ENCODE results near the gene TSSC4. TPM values are rescaled to one million over a fixed set of nuclear protein-coding genes. Genes with fewer than 3 reads are reported as not detected.

Gene TSSC4
- total and polyA plus RNA-seq, 9 of the 15 experiments (the other 6 are each of a cell fraction or from before 2014, with no cell fraction given) = 0.41 to 54.2 (median 11.0) TPM

DNA sequence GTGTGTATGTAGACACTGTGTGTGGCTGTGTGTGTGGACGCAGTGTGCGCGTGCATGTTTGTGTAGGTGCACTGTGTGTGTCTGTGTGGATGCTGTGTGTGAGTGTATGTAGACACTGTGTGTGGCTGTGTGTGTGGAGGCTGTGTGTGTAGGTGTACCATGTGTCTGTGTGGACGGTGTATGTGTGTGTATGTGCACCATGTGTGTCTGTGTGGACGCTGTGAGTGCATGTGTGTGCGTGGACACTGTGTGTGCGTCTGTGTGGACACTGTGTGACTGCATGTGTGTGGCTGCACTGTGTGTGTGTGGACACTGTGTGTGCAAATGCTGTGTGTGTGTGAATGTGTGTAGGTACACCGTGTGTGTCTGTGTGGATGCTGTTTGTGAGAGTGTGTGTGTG is 33.5 kb downstream of the TSSC4 start:
- no peak overlapping the region for H3K4me3 ChIP-seq
- CTCF ChIA-PET (ENCODE audit: low intra/inter-chr PET ratio) = no interaction called here
- TF ChIP-seq CXXC5 (CRISPR knock-in tag; IDR thresholded peaks at IDR 0.05) (no peak), SMARCC2 (IDR thresholded peaks at IDR 0.05; ENCODE audit: low read depth) (no peak), U2AF1 (optimal IDR thresholded peaks at IDR 0.05; ENCODE audit: low read depth, low read length) (no peak), MNT (conservative IDR thresholded peaks at IDR 0.05) (no peak), U2AF2 (optimal IDR thresholded peaks at IDR 0.05; ENCODE audit: low read depth, low read length) (no peak), TCF7 (IDR thresholded peaks at IDR 0.05; ENCODE audit: borderline replicate concordance) (no peak)
- TF ChIP-seq, protein P1, sequence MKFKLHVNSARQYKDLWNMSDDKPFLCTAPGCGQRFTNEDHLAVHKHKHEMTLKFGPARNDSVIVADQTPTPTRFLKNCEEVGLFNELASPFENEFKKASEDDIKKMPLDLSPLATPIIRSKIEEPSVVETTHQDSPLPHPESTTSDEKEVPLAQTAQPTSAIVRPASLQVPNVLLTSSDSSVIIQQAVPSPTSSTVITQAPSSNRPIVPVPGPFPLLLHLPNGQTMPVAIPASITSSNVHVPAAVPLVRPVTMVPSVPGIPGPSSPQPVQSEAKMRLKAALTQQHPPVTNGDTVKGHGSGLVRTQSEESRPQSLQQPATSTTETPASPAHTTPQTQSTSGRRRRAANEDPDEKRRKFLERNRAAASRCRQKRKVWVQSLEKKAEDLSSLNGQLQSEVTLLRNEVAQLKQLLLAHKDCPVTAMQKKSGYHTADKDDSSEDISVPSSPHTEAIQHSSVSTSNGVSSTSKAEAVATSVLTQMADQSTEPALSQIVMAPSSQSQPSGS (CRISPR knock-in tag; IDR thresholded peaks at IDR 0.05) = no peak
- peaks cover 2% of the 10 kb centered on the region for H3K9me1 ChIP-seq (ENCODE audit: control insufficient read depth, insufficient read depth, low read length)
- intact Hi-C loops (cut with micrococcal nuclease) = no loop called here
- WGBS (ENCODE audit: insufficient coverage, low coverage, missing lambda C conversion rate) = 45% methylated on average over 8 of the region's 8 CpGs
- no peak overlapping the region for H2AFZ ChIP-seq (ENCODE audit: low read depth, low read length)
- no peak for DNase-seq (ENCODE audit: extremely low read depth in 1 of 4, low spot score in 3 of 4)
- H3K36me3 ChIP-seq (ENCODE audit: control insufficient read depth, insufficient read depth, low read length) = no peaks in the 10 kb centered on the region
- H3K9ac ChIP-seq (ENCODE audit: insufficient read depth in 1 of 2, low read depth in 2 of 2, low read length in 2 of 2) = no peak overlapping the region
- no peak for ATAC-seq
- H4K20me1 ChIP-seq (replicated peaks; ENCODE audit: control insufficient read depth, insufficient read depth, low read length) = peaks cover 4% of the 10 kb centered on the region; the same call in 1 of the 2 replicates
- peaks cover 2% of the 10 kb centered on the region; the same call in 1 of the 2 replicates for H3K9me3 ChIP-seq (replicated peaks; ENCODE audit: control insufficient read depth, insufficient read depth, low read depth, low read length)
- no peak overlapping the region for H3K27ac ChIP-seq (ENCODE audit: extremely low read depth, low read depth, low read length)
- in situ Hi-C loops (cut with MboI) = no loop called here
- peaks cover 2 to 53% of the 10 kb centered on the region in 2 experiments; a peak in 4 of 5 replicates for H3K27me3 ChIP-seq (ENCODE audit: control insufficient read depth in 2 of 2, insufficient read depth in 2 of 2, low read length in 2 of 2)
- no peaks in the 10 kb centered on the region for H3K79me2 ChIP-seq (ENCODE audit: control insufficient read depth, insufficient read depth, low read length)
- H3K4me1 ChIP-seq (replicated peaks in 1 of 2; ENCODE audit: control insufficient read depth in 2 of 2, insufficient read depth in 2 of 2, low read length in 2 of 2) = peaks cover 0 to 3% of the 10 kb centered on the region in 2 experiments; a peak in 1 of 5 replicates
- POLR2A ChIA-PET = no interaction called here
- FAIRE-seq = no peak
- H3K4me2 ChIP-seq (ENCODE audit: insufficient read depth, low read length) = no peak overlapping the region
- BruUV-seq (replicated peaks) = no TSS peak

Measured in K562 (cell line).